ENCODE data around the gene GNLY.
"Not testable (repeated sequence)": the region's sequence is repeated elsewhere in the genome, so short reads cannot be mapped to it uniquely, and the experiment has no call there.

Gene GNLY

DNA sequence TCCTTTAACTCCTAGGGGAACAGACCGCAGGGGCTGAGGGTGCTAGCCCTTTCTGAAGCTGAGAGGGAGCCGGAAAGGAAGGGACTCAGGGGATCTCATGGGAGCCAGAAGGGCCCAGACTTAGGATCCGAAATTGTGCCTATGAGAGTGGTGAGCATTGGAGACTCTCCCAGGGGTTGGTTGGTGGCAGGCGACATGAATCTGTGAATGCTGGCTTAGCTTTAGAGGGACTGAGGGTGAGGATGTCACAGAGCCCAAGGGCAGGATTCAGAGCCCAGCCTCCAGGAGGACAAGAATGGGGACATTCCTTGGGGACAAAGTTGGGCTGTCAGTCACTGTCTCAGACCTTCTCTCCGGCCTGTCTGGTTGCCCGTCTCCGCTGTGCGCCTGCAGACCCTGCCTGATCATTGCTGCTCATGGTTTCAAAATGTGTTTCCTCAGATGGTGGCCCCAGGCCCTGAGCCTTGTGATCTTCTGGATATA is 17.5 kb downstream of the GNLY start:
- no peak for DNase-seq

DNA sequence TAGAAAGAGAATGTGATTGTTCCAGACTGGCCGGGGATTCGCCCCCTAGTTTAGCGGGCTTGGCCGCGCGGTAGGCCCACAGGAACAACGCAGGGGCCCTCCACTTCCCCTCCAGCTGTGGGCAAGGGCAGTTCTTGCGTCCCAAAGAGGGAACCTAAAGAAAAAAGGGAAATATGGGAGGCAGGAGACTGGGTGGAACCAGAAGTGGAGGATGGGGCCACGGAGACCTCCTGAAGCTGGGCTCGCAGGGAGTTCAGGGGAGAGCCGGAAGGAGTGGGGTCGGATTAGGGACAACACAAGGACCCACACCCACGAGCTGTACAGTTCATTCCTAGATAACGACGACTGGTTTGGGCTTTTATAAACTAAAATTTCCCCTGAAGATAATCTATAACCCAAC is 18.2 kb downstream of the GNLY start:
- no peak for DNase-seq

DNA sequence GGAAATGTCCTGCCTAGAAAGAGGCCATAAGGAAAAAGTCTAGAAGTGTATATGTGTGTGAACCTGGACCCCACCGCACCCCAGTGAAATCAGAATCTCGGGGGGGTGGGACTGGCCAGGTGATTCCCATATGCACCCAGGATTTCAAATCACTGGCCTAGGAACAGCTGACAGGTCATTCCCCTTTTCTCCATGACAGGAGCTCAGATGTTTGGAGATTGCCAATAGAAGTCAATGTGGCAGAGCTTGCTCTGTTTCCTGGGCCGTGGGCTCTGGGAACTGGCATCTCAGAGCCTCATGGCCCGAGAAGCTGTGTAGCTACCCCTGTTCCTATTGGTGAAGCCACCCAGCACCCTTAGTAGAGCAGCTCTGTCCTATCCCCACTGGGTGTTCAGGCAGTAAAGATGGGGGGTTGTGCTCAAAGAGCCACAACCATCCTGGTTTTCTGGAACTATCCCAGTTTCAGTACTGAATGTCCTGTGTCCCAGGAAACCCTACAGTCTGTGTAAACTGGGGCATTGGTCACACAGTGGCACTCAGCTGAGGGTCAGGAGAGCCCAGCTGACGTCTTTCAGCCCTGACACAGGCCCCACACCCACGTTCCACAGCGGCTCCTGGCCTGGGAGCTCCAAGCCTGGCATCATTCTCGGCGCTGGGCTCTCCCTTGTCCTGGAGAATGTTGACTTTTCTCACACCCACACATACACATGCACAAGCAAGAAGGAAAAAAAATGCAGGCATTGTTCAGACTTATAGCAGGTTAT is 18.9 kb downstream of the GNLY start:
- DNase-seq: no peak

DNA sequence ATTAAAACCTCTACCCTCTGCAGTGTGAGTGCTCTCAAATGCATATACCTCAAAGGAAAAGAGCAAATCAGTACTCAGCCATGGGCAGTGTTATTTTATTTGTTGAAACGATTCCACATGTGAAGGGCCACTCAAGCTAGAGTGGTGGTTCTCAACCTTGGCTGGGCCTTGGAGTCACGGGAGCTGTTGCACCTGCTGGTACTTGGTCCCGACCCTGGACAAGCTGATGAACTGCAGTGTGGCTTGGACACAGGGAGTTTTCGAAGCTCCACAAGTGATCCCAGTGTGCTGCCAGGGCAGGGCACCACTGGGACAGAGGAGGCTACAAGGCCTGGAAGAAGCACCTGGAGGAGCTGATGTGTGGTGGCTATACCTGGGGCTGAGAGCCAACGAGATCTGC is 19.7 kb downstream of the GNLY start:
- no peak for DNase-seq

DNA sequence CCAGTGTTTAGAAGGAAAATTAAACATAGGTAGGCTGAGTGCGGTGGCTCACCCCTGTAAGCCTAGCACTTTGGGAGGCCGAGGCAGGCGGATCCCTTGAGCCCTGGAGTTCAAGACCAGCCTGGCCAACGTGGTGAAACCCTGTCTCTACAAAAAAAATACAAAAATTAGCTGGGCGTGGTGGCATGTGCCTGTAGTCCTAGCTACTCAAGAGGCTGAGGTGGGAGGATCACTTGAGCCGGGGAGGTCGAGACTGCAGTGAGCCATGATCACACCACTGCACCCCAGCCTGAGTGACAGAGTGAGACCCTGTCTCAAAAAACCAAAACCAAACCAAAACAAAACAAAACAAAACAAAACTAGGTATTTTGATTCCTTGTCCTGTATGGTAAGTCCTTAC is 20.3 kb downstream of the GNLY start:
- not testable (repeated sequence) for DNase-seq

DNA sequence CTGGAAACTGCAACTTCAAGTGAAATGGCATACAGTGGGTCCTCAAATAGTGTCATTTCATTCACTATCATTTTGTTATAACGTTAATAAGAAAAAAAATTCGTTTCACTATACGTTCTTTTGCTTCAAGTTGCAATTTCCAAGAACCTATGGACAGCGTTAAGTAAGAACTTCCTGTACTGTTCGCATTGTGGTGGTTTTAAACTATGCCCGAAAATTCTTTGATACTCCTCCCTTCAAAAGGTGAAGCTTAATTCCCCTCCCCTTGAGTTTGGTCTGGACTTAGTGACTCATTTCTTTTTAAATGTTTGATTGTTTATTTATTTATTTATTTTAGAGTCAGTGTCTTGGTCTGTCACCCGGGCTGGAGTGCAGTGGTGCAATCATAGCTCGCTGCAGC is 20.7 kb downstream of the GNLY start:
- DNase-seq: no peak

DNA sequence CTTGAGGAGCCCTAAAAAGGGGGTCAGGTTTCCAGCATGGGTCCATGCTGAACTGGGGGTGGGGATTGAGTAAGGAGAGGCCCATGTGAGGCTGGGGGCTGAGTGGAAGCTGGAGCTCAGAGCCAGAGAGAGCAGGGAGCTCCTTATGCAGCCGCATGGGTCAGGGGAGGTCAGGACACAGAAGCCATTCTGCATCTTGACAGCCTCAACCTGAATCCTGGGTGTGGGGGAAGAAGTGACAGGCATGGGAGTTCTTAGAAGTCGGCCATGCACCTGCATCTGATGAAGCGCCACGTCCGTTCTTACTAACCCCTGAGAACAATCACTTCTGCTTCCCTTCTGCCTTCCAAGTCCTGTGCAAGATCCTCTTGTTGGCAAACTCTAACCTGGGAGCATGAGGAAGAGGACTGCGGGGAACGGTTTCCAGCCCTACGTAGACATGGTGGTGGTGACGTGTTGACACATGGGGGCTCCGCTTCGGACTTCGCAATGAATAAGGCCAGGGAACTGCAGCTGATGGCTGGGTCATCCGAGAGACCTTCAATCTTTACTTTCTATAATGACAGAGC is 22.3 kb downstream of the GNLY start:
- DNase-seq: no peak

DNA sequence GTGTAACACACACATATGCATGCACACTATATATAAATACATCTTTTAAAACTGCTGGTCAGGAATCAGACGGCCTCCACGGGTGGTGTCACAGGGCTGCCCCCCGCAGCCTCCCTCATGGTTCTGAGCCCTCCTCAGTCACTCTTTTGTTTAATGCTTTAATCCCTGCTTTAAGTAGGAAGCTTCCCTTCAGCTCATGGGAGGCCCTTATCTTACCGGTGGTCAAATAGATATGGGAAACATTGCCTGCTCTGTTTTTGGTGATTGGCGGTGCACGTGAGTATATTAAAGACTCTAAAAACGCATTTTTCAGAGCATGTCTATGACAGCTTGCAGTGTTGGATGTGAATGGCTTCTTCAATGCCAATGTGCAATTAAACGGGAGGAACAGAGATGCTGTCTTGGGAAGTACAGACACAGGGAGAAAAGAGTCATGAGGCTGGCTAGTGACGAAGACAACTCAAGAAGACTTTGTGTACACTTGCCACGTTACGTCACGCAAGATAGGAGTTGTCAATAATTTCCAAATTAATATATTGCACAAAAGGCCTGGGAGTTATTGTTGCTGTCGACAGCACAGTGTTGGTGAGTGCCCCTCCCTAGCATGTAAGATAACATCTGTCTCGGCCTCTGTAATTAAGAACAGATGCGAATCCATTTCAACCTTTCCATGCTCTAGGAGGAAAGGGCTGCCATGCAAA is 23.3 kb downstream of the GNLY start:
- DNase-seq: no peak

DNA sequence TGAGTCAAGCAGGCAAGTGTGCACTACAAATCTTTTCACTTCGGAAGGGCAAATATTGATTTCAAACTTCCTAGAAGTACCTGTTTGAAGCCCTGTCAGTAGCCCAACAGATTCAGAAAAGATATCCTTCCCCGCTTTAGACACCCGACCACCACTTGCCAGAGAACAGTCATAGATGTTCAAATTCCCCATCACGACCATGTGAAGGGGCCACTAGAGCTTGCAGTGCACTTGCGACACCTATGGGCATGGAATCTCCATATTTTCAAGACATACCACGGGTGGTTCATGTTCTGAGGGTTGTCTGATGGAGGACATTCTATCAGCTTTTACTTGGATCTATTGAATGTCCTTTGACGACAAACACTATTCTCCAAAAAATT is 23.8 kb downstream of the GNLY start:
- DNase-seq: no peak

DNA sequence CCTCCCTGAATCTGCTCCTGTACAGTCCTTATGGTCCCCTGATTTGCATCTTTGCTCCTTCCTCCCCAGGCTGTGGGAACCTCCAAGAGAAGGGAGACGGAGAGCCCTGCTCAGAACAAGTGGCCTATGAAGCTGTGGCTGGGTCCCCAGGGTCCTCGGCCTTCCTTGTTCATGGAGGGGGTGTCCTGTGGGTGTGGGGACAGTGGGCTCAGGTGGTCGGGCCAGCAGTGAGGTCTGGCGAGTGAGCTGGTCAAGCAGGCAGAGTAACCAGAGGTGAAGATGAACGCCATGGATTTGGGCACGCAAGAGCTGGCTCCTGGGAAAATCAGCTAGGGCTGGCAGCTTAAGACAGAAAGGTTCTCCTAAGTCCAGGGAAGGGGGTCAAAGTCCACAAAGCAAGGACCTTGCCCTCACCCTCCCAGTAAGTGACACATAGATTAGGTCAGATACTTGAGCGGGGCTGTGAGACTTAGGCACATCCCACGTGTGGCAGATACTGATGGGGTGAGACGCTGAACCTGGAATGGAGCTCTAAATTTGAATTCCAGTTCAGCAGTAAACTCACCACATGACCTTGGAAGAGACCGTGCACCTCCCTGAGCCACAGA is 24.8 kb downstream of the GNLY start:
- no peak for DNase-seq

DNA sequence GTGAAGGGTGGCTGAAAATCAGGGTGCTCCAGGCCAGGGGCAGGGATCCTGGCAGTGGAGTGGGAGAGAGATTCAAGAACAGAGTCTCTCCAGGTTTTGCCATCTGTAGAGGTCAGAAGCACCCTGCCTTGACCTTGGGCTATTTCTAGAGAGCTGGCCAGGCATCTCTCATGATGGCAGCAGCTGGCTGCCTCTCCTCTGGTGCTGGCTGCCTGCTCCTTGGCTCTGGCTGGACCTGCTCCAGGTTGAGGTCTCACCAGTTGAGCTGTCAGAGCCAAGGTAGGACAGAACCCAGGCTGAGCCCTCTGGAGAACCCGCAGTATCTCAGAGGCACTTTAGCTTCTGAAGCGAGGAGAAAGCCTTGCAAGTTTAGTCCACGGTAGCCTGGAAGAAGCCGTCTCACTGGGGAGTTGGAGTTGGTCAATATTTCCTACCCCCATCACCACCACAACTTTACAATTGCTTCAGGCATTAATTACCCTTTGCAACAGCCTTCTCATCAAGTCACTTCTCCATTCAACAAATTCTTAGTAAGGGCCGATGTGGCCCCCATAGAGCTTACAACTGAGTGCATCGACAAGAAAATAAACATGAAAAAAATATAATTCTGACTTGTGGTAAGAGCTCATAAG is 25.6 kb downstream of the GNLY start:
- DNase-seq: no peak

DNA sequence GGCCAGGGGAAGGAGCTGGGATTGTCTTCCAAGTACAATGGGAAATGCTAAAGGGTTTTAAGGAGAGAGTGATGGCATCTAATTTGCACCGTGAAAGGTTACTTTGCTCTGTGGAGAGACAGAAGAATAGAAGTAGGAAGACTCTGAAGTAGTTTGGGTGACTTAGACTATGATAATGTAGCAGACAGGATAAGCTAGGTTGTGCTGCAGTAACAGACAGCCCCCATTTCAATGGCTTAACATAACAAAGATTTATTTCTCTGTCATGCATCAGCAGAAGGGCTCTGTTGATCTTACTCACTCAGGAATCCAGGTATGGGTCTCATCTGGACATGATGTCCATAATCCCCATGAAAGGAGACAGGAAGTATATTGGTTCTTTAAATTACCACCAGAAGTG is 26.4 kb downstream of the GNLY start:
- DNase-seq: no peak

DNA sequence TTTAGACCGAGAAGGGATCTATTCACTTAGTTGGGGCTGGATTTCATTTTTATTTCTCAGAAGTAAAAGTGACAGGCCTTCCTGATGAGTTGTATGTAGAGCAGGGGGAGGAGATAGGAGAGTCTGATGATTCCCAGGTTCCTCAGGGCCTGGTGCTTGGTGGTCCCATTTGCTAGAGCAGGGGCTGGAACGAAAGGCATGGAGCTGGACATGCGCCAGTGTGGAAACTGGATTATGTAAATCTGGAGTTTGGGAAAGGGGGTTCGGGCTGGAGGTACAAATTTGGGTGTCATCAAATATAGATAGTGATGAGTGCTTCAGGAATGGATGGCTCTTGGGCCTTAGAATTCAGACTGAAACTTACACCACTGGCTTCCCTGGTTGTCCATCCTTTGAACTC is 27.5 kb downstream of the GNLY start:
- no peak for DNase-seq

DNA sequence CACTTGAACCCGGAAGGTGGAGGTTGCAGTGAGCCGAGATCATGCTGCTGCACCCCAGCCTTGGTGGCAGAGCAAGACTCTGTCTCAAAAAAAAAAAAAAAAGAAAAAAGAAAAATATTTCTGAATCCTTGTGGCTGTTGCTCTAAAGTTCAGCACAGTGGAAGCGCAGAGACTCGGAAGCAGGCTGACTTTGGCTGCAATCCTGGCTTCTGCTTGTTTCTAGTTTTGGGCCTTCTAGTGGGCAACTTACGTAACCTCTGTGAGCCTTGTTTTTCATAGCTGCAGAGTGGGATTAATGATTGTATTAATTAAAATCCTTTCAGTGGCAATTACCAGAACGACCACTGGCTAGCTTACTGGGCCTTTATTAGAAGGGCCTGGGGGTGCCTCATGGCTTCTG is 28.4 kb downstream of the GNLY start:
- no peak for DNase-seq

DNA sequence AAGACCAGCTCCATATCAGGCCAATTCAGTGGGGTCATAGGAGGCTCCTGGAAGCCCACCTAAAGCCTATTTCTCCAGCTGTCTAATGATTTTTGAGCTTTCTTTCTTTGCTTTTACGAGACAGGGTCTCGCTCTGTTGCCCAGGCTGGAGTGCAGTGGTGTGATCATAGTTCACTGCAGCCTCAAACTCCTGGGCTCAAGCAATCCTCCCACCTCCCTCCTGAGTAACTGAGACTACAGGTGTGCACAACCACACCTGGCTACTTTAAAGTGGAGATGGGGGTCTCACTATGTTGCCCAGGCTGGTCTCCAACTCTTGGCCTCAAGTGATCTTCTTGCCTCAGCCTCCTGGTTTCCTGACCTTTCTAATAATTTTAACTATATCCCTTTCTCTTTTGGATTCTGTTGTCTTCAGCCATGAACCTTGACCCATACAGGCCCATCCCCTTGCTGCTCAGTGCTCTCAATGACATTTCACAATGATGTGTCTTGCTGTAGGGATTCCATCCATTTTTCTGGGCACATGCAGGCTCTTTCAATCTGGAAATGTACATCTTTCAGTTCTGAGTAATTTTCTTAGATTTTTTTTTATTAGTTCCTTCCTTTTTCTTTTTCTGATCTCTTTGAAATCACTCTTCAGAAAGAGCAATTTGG is 29.7 kb downstream of the GNLY start:
- DNase-seq: no peak

DNA sequence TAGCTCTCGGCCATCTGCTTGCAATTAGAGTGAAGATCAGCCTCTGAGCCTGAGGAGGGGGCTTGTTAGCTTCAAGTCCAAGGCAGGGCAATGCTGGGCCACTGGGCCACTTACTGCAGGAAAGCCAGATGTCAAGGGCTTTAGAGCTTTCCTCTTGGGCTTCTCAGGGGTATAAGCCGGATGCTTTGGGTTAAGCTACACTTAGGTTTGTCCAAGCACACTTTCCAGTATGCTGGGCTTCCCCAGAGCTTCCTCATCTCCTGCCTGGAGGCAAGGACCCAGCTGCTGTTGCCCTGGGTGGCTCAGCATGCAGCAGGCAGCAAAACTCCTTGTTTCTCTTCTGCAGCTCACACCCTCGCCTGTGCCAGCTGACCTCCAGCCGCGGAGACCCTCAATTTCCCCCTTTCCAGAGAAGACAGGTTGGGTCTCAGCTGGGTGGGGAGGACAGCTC is 30.6 kb downstream of the GNLY start:
- DNase-seq: no peak

DNA sequence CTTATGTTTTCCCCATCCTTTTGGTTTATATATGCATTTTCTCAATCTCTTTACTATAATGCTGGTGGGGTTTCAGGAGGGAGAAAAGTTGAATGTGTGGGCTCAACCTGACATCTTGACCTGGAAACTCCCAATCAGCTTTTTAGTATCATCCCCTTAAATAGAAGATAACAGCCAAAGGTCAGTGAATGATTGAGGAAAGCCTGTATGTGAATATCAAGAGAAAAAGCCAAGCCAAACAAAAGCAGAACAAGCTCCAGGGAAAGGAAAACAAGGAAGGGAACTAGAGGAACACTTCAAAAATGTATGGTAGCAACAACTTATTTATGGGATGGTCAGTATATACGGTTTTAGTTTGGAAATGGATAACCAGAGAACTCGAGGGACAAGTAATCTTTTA is 31.3 kb downstream of the GNLY start:
- no peak for DNase-seq

DNA sequence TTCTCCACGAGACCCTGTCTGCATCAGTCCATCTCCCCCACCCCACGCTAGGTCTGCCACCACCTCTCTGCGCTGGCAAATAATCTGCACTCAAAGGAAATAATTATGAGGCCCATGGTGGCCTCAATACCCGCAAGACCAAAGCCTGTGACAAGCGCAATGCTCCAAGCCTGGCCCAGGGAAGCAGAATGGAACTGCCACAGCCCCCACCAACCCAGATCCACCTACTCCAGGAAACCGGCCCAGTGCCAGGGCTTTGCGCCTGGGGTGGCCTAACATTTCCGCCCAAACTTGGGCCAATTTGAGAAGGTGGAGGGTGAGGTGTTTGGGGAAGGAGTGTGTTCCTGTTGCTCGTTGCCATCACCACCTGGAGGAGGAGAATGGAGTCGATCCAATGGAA is 33.6 kb downstream of the GNLY start:
- DNase-seq: no peak

DNA sequence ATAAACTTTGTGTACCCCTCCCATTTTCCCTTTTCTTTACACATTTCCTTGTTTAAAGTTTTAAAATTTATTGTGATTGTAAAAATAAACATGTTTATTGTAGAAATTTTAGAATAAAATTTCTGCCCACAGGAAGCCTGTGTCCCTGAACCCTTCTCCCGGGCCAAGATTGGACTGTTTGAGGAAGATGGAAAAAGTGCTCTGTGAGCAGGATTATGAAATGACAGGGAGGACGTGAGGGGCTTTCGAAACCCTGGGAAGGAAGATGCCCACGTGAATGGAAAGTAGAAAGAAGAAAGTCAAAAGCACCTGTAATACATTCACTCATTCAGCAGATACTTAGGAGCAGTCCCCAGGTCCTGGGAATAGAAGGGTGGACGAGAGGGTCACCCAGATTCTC is 34.2 kb downstream of the GNLY start:
- no peak for DNase-seq

DNA sequence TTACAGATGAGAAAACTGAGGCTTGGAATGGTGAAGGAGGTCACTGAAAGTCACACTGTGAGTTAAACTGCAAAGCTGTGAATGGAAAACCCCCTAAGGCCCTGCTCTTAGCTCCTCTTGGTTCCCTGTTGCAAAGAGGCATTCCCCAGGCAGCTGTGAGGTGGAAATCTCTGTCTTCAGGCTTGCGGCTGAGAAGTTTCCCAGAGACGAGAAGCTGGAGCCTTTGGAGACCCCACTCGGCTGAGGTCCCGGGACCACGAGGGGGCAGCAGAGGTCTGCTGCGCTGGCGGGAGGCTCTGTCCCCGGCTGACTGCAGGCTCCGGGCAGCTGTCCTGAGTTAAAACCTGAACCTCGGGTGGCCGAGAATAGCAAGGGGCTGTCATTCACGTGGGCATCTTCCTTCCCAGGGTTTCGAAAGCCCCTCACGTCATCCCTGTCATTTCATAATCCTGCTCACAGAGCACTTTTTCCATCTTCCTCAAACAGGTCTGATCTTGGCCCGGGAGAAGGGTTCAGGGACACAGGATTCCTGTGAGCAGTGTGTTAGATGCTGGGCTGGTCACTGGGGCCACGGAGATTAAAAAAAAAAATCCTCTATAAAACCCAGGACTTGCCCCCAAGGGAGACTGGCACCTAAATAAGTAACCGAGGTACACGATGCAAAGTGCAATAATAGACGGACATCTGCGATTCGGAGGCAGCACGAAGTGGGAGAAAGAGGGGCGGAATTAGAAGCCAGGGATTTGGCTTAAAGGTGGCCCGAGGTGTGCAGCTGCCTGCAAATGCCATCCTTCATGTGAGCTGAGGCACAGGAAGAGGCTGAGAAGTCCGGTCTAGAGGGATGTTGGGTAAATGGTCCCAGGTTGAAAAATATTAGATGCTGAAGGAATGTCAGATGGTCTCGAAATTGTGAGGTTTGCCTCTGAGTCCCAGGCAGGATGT is 35.0 kb downstream of the GNLY start:
- peak; percentile 58 for DNase-seq

DNA sequence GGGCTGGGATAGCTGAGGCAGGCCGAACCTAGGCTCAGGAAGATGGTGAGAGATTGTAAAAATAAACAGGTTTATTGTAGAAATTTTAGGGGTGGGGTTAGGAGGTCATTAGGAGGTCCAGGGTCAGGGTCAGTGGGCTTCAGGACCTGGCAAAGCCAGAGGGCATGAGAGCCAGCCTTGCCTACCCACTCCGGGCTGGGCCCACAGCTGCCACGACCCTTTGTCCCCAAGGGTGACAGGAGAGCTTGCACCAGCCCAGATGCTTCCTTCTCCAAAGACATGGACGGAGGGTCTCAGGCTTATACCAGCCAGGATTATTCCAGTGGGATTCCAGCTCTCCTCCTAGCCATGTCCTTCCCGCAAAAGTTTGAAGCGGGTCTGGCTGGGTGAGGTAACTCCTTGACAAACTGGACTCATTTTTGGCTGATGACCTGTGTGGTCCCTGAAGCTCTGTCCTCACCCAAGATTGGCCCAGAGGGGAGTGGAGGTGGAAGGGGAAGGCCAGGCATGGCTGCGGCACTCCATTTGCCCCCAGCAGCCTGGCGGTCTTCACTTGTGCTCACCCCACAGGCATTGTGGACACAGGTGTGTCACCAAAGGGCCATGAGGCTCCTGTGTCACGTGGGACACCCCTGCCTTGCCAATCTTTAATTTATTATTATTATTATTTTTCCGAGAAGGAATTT is 35.8 kb downstream of the GNLY start:
- DNase-seq: no peak

Measured in NCI-H2171 (cell line).